Mesendoderm (in vitro differentiated cells): ENCODE measurements around the gene ACADL.
"Not testable (repeated sequence)": the region's sequence is repeated elsewhere in the genome, so short reads cannot be mapped to it uniquely, and the experiment has no call there.

Experiments used
- DNase-seq: peaks from one replicate; pipeline ENCODE4 v3.0.0; 2013
- H2AK5ac ChIP-seq: 2 replicates; pipeline ENCODE4 v1.6.1; 2013; ENCODE audit warnings: low read length, inconsistent platforms
- H2BK120ac ChIP-seq: 2 replicates; pipeline ENCODE4 v1.6.1; 2013; ENCODE audit warnings: low read depth, mild to moderate bottlenecking, low read length, moderate library complexity, mixed read lengths
- H2BK15ac ChIP-seq: replicated peaks from 2 replicates; pipeline ENCODE4 v1.6.1; 2013; ENCODE audit warnings: low read depth, mild to moderate bottlenecking, moderate library complexity
- H2BK5ac ChIP-seq: 2 replicates; pipeline ENCODE4 v1.6.1; 2013; ENCODE audit warnings: low read length, inconsistent platforms
- H3K18ac ChIP-seq: 2 replicates; pipeline ENCODE4 v1.6.1; 2013; ENCODE audit warnings: mild to moderate bottlenecking, low read length, mixed read lengths
- H3K23ac ChIP-seq: one replicate; pipeline ENCODE4 v1.6.1; 2013; ENCODE audit warnings: low read length
- H3K27ac ChIP-seq: 2 replicates; pipeline ENCODE4 v1.5.1; 2013; ENCODE audit warnings: low read depth, mild to moderate bottlenecking, inconsistent platforms, low read length, moderate library complexity
- H3K27me3 ChIP-seq: 2 replicates; pipeline ENCODE4 v1.6.1; 2013; ENCODE audit warnings: low read length, control low read depth, mild to moderate bottlenecking, inconsistent platforms; ENCODE audit not compliant: insufficient read depth, poor library complexity
- H3K36me3 ChIP-seq: 2 replicates; pipeline ENCODE4 v1.6.1; 2013; ENCODE audit warnings: low read length, inconsistent platforms; ENCODE audit not compliant: control insufficient read depth, insufficient read depth
- H3K4ac ChIP-seq: one replicate; pipeline ENCODE4 v1.6.1; 2013; ENCODE audit warnings: low read depth, mild to moderate bottlenecking, low read length, moderate library complexity
- H3K4me1 ChIP-seq: 2 replicates; pipeline ENCODE4 v1.6.1; 2013; ENCODE audit warnings: low read depth, low read length, inconsistent platforms; ENCODE audit not compliant: control insufficient read depth
- H3K4me2 ChIP-seq: 2 replicates; pipeline ENCODE4 v1.6.1; 2013; ENCODE audit warnings: low read length
- H3K4me3 ChIP-seq: 2 replicates; pipeline ENCODE4 v1.5.1; 2013; ENCODE audit warnings: mild to moderate bottlenecking, low read length
- H3K56ac ChIP-seq: one replicate; pipeline ENCODE4 v1.6.1; 2013; ENCODE audit warnings: low read length
- H3K79me1 ChIP-seq: 2 replicates; pipeline ENCODE4 v1.6.1; 2013; ENCODE audit warnings: low read length, inconsistent platforms
- H3K79me2 ChIP-seq: 2 replicates; pipeline ENCODE4 v1.6.1; 2013; ENCODE audit warnings: mild to moderate bottlenecking, low read length; ENCODE audit not compliant: control insufficient read depth, insufficient read depth
- H3K9ac ChIP-seq: 2 replicates; pipeline ENCODE4 v1.6.1; 2013; ENCODE audit warnings: low read length, inconsistent platforms
- H4K5ac ChIP-seq: one replicate; pipeline ENCODE4 v1.6.1; 2013; ENCODE audit warnings: low read length
- H4K8ac ChIP-seq: one replicate; pipeline ENCODE4 v1.6.1; 2013; ENCODE audit warnings: low read depth, mild to moderate bottlenecking, control low read depth, low read length, moderate library complexity
- WGBS: extraction: QIAGEN DNeasy Blood & Tissue Kit; methylation state at CpG from one replicate; pipeline ENCODE4 v1.1.7; 2013; ENCODE audit warnings: low lambda C conversion rate, missing lambda C conversion rate; ENCODE audit not compliant: insufficient coverage; ENCODE audit errors: extremely low coverage; 5-methylcytosine and 5-hydroxymethylcytosine counted together

The ACADL gene

GRCh38 chr2:210189452-210190138, 35.7 kb downstream of the ACADL start:
- Histone ChIP-seq H3K4ac (no peak overlapping the region), H3K79me1 (no peaks in the 10 kb centered on the region), H3K79me2 (no peaks in the 10 kb centered on the region), H3K23ac (no peak overlapping the region), H2BK15ac (no peak overlapping the region), H3K4me1 (no peaks in the 10 kb centered on the region), H4K5ac (no peak overlapping the region), H3K18ac (no peak overlapping the region), H3K4me3 (no peak overlapping the region), H4K8ac (no peak overlapping the region), H2BK120ac (no peak overlapping the region), H3K9ac (no peak overlapping the region), H2AK5ac (no peak overlapping the region), H3K27ac (no peak overlapping the region), H3K36me3 (no peaks in the 10 kb centered on the region), H3K56ac (no peak overlapping the region), H3K4me2 (no peak overlapping the region), H2BK5ac (no peak overlapping the region), H3K27me3 (no peaks in the 10 kb centered on the region)
- DNase-seq = no peak
- WGBS = no CpG with 5 or more reads among the region's 1 CpG

GRCh38 chr2:210188755-210189154, 36.5 kb downstream of the ACADL start:
- Histone ChIP-seq H2BK15ac (no peak overlapping the region), H3K56ac (no peak overlapping the region), H3K4me2 (no peak overlapping the region), H3K27ac (no peak overlapping the region), H3K79me2 (no peaks in the 10 kb centered on the region), H3K36me3 (no peaks in the 10 kb centered on the region), H2BK5ac (no peak overlapping the region), H3K4me1 (no peaks in the 10 kb centered on the region), H3K4ac (no peak overlapping the region), H3K23ac (no peak overlapping the region), H3K79me1 (no peaks in the 10 kb centered on the region), H4K8ac (no peak overlapping the region), H3K18ac (no peak overlapping the region), H3K9ac (no peak overlapping the region), H2BK120ac (no peak overlapping the region), H3K27me3 (no peaks in the 10 kb centered on the region), H3K4me3 (no peak overlapping the region), H4K5ac (no peak overlapping the region), H2AK5ac (no peak overlapping the region)
- WGBS = no CpG with 5 or more reads among the region's 2 CpGs
- no peak for DNase-seq

- no peak overlapping the region for H3K4ac ChIP-seq
- H2AK5ac ChIP-seq = no peak overlapping the region
- no peak overlapping the region for H3K4me2 ChIP-seq
- H3K36me3 ChIP-seq = no peaks in the 10 kb centered on the region
- no peaks in the 10 kb centered on the region for H3K4me1 ChIP-seq
- H3K56ac ChIP-seq = no peak overlapping the region
- no peak for DNase-seq
- no peak overlapping the region for H2BK5ac ChIP-seq
- no peak overlapping the region for H2BK15ac ChIP-seq
- H3K9ac ChIP-seq = no peak overlapping the region
- WGBS = no CpG with 5 or more reads among the region's 3 CpGs
- H4K8ac ChIP-seq = no peak overlapping the region
- H3K4me3 ChIP-seq = no peak overlapping the region
- H2BK120ac ChIP-seq = no peak overlapping the region
- H3K79me2 ChIP-seq = no peaks in the 10 kb centered on the region
- no peak overlapping the region for H4K5ac ChIP-seq
- H3K79me1 ChIP-seq = no peaks in the 10 kb centered on the region
- H3K23ac ChIP-seq = no peak overlapping the region
- no peak overlapping the region for H3K27ac ChIP-seq
- H3K18ac ChIP-seq = no peak overlapping the region
- no peaks in the 10 kb centered on the region for H3K27me3 ChIP-seq
Observed at GRCh38 chr2:210188190-210188589, 37.1 kb downstream of the ACADL start.

GRCh38 chr2:210183936-210184335, 41.3 kb downstream of the ACADL start:
- WGBS = no CpG with 5 or more reads among the region's 1 CpG
- H3K4me3 ChIP-seq = not testable (repeated sequence)

GRCh38 chr2:210181606-210182088, 43.6 kb downstream of the ACADL start:
- not testable (repeated sequence) for H3K4me2 ChIP-seq, H3K4me1 ChIP-seq, H3K18ac ChIP-seq, H3K4ac ChIP-seq, H3K9ac ChIP-seq, H3K79me2 ChIP-seq, H4K8ac ChIP-seq, H3K79me1 ChIP-seq, H2AK5ac ChIP-seq, H3K4me3 ChIP-seq, H2BK120ac ChIP-seq, H3K27ac ChIP-seq, H2BK5ac ChIP-seq, H3K23ac ChIP-seq, H3K27me3 ChIP-seq, H4K5ac ChIP-seq, H3K36me3 ChIP-seq, H2BK15ac ChIP-seq
- H3K56ac ChIP-seq = peak overlapping the region; percentile 34
- peak; percentile 80 for DNase-seq
- WGBS = no CpG with 5 or more reads among the region's 12 CpGs

More at GRCh38 chr2:210183936-210184335, 41.3 kb downstream of the ACADL start:
- H2BK15ac ChIP-seq, H3K18ac ChIP-seq, H3K4me2 ChIP-seq, H3K4me1 ChIP-seq, H3K36me3 ChIP-seq, H4K8ac ChIP-seq, H3K9ac ChIP-seq, H2AK5ac ChIP-seq, H3K56ac ChIP-seq, H3K23ac ChIP-seq, DNase-seq, H2BK5ac ChIP-seq, H3K27me3 ChIP-seq, H3K79me2 ChIP-seq, H4K5ac ChIP-seq, H3K4ac ChIP-seq, H3K79me1 ChIP-seq, H3K27ac ChIP-seq, H2BK120ac ChIP-seq: not testable (repeated sequence)
